ENCODE data around the gene MATN4.

GRCh38 chr20:45268531-45268930 is 39.6 kb downstream of the MATN4 start:
- TF ChIP-seq CTCF (conservative IDR thresholded peaks at IDR 0.05; ENCODE audit: low read depth in 2 of 2): no peak
- no peak for TF ChIP-seq ZNF331 (CRISPR knock-in tag; IDR thresholded peaks at IDR 0.05; ENCODE audit: low read depth)
- no peak for TF ChIP-seq CREB1 (CRISPR knock-in tag; IDR thresholded peaks at IDR 0.05; ENCODE audit: low read depth)
- TF ChIP-seq EZH2 (IDR thresholded peaks at IDR 0.05; ENCODE audit: low read depth, unreplicated experiment): no peak
- no peak for TF ChIP-seq REST (IDR thresholded peaks at IDR 0.05; ENCODE audit: unreplicated experiment)
- TF ChIP-seq ETS1 (IDR thresholded peaks at IDR 0.05): no peak
- no peak for TF ChIP-seq POLR2AphosphoS5 (IDR thresholded peaks at IDR 0.05; ENCODE audit: low read depth)
- no peak for TF ChIP-seq EZH2phosphoT487 (IDR thresholded peaks at IDR 0.05; ENCODE audit: unreplicated experiment)

All from GM23338 (cell line).